Kidney epithelial cell (primary cell): ENCODE results near the gene ELF5. TPM values are rescaled to one million over a fixed set of nuclear protein-coding genes. Genes with fewer than 3 reads are reported as not detected.
A peak's percentile ranks its signal among the peaks of the same experiment; 100 is the strongest.

Experiments
- DNase-seq: peaks from one replicate; pipeline ENCODE4 v3.0.0-alpha.2; 2010; ENCODE audit warnings: low read depth
- H3K27me3 ChIP-seq: 2 replicates; pipeline ENCODE4 v1.6.0; 2011; ENCODE audit warnings: low read length; ENCODE audit not compliant: control insufficient read depth, insufficient read depth
- H3K36me3 ChIP-seq: 2 replicates; pipeline ENCODE4 v1.5.1; 2011; ENCODE audit warnings: low read length; ENCODE audit not compliant: control insufficient read depth, insufficient read depth
- H3K4me3 ChIP-seq: 2 replicates; pipeline ENCODE4 v1.5.1; 2011; ENCODE audit warnings: low read depth, mild to moderate bottlenecking, control low read depth, low read length
- CTCF ChIP-seq: IDR thresholded peaks from 2 replicates; pipeline ENCODE4 v1.5.1; 2011; ENCODE audit warnings: mild to moderate bottlenecking, moderate library complexity, low read length, control low read depth, inconsistent platforms; ENCODE audit not compliant: insufficient read depth, poor library complexity, severe bottlenecking
- total RNA-seq: library from RNA; depleted of rRNA; stranded (reverse); fragments of >200 nt; gene quantifications from 2 replicates; pipeline ENCODE4 v1.2.3, GENCODE V29; 2015

ELF5 gene
- total RNA-seq, 1 donor from 2014 or later = not detected

GRCh38 chr11:34502949-34503348, 10.6 kb downstream of the ELF5 start:
- H3K4me3 ChIP-seq = no peak overlapping the region

GRCh38 chr11:34501949-34502348, 11.6 kb downstream of the ELF5 start:
- TF ChIP-seq CTCF = no peak
- no peak overlapping the region for H3K4me3 ChIP-seq
- DNase-seq = no peak
- no peaks in the 10 kb centered on the region for H3K27me3 ChIP-seq
- no peaks in the 10 kb centered on the region for H3K36me3 ChIP-seq

More at GRCh38 chr11:34502949-34503348, 10.6 kb downstream of the ELF5 start:
- no peak for TF ChIP-seq CTCF
- H3K27me3 ChIP-seq = no peaks in the 10 kb centered on the region
- H3K36me3 ChIP-seq = no peaks in the 10 kb centered on the region
- no peak for DNase-seq

DNA sequence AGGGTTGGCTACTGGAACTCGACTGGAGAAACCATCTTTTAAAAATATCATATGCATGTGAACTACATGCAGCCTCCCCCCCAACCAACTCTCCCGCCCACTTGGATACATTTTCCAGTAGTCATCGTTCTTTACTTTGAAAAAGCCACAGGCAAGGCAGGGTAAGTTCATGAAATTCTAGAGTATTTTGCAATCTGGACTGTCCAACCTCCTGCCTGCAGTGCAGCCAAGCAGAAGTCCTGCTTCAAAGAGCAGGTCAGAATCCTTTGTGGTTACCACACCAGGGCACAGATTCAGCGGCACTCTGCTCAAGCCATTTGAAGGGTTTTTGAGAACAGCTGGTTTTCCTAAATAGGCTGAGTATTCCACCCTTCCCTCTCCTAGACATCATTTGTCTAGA, 12.1 kb downstream of the ELF5 start:
- H3K4me3 ChIP-seq = no peak overlapping the region
- peak; percentile 86 for DNase-seq
- TF ChIP-seq CTCF = no peak

DNA sequence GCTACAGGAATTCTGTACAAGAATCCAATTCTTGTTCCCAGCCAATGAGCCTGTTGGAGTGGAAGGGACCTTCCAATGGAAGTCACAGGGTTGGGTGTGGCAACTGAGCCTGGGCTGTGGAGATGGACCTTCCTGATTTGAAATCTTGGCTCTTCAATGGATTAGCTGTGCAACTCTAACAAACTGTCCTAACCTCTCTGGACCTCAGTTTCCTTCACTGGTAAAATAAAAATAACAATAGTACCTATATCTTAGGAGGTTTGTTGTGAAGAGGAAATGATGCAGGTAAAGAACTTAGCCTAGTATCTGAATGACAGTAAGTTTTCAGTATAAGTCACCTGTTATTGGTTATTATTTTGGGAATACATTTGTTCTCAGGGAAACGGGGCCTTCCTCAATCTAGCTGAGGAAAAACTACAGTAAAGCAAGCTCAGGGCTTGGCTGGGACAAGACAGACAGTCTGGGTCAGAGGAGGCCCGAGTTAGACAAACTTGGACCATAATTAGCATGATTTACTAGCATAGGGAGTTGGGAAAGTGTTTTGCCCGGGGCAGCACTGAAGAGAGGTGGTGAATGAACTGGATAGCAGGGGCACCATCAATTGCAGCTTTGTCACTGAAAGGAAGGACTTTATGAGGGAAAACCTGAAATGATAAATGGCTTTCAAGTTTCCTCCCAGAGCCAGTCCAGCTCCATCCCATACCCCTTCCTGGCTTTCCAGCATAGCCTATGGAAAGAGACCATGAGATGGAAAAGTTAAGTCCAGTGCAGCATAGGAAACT, 13.7 kb downstream of the ELF5 start:
- Histone ChIP-seq H3K27me3 (no peaks in the 10 kb centered on the region), H3K36me3 (no peaks in the 10 kb centered on the region), H3K4me3 (no peak overlapping the region)
- TF ChIP-seq CTCF = no peak
- no peak for DNase-seq

More for the DNA sequence above, 12.1 kb downstream of the ELF5 start:
- Histone ChIP-seq H3K36me3 (no peaks in the 10 kb centered on the region), H3K27me3 (no peaks in the 10 kb centered on the region)

GRCh38 chr11:34495724-34496377, 17.7 kb downstream of the ELF5 start:
- TF ChIP-seq CTCF = no peak
- H3K4me3 ChIP-seq = no peak overlapping the region
- H3K36me3 ChIP-seq = no peaks in the 10 kb centered on the region
- H3K27me3 ChIP-seq = no peaks in the 10 kb centered on the region
- peak; percentile 19 for DNase-seq
